ENCODE measurements around the gene L1TD1. TPM values are rescaled to one million over a fixed set of nuclear protein-coding genes. Genes with fewer than 3 reads are reported as not detected.

Gene L1TD1
- total and polyA plus RNA-seq, 12 donors: 0.16 to 1.1 (median 0.46) TPM

- intact Hi-C loops (cut with DNase I): no loop called here
- DNase-seq: no peak
- H3K27ac ChIP-seq: no peak overlapping the region
- TF ChIP-seq POLR2A (IDR thresholded peaks at IDR 0.05) (no peak), CTCF (IDR thresholded peaks at IDR 0.05) (no peak)
- H3K27me3 ChIP-seq: no peaks in the 10 kb centered on the region
- H3K4me3 ChIP-seq: no peak overlapping the region
- no peaks in the 10 kb centered on the region for H3K36me3 ChIP-seq (replicated peaks in 1 of 2)
- no peaks in the 10 kb centered on the region for H3K9me3 ChIP-seq (replicated peaks in 1 of 3)
- 0 to 36% (median 19%) methylated on average over 1 of the region's 1 CpG for WGBS, 4 donors
- no peaks in the 10 kb centered on the region for H3K4me1 ChIP-seq (replicated peaks in 1 of 2)
These were observed 14.3 kb downstream of the L1TD1 start for GRCh38 chr1:62208970-62209369.

- no peaks in the 10 kb centered on the region for H3K9me3 ChIP-seq (replicated peaks in 1 of 3)
- no peak for DNase-seq
- H3K4me3 ChIP-seq: no peak overlapping the region
- 72 to 93% (median 84%) methylated on average over 1 of the region's 1 CpG for whole genome bisulfite sequencing, 4 donors
- H3K27ac ChIP-seq: no peak overlapping the region
- no peaks in the 10 kb centered on the region for H3K4me1 ChIP-seq (replicated peaks in 1 of 2)
- no peak for TF ChIP-seq CTCF (IDR thresholded peaks at IDR 0.05)
- TF ChIP-seq POLR2A (IDR thresholded peaks at IDR 0.05): no peak
- intact Hi-C loops (cut with DNase I): no loop called here
- no peaks in the 10 kb centered on the region for H3K36me3 ChIP-seq (replicated peaks in 1 of 2)
- H3K27me3 ChIP-seq: no peaks in the 10 kb centered on the region
These were observed 15.4 kb downstream of the L1TD1 start for GRCh38 chr1:62209931-62210595.

DNA sequence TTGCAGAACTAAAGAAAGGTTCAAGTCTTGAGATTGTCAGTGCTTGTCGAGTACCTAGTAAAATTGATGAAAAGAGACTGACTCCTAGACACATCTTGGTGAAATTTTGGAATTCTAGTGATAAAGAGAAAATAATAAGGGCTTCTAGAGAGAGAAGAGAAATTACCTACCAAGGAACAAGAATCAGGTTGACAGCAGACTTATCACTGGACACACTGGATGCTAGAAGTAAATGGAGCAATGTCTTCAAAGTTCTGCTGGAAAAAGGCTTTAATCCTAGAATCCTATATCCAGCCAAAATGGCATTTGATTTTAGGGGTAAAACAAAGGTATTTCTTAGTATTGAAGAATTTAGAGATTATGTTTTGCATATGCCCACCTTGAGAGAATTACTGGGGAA is 16.3 kb downstream of the L1TD1 start:
- TF ChIP-seq POLR2A (IDR thresholded peaks at IDR 0.05) (no peak), CTCF (IDR thresholded peaks at IDR 0.05) (no peak)

GRCh38 chr1:62212411-62212810 is 17.8 kb downstream of the L1TD1 start:
- intact Hi-C loops (cut with DNase I): no loop called here
- H3K27me3 ChIP-seq: no peaks in the 10 kb centered on the region
- no peak overlapping the region for H3K4me3 ChIP-seq
- H3K9me3 ChIP-seq (replicated peaks in 1 of 3): no peaks in the 10 kb centered on the region
- WGBS, 4 donors: 79 to 89% (median 85%) methylated on average over 6 of the region's 6 CpGs
- no peaks in the 10 kb centered on the region for H3K36me3 ChIP-seq (replicated peaks in 1 of 2)
- TF ChIP-seq POLR2A (IDR thresholded peaks at IDR 0.05): no peak
- no peak for TF ChIP-seq CTCF (IDR thresholded peaks at IDR 0.05)
- no peaks in the 10 kb centered on the region for H3K4me1 ChIP-seq (replicated peaks in 1 of 2)
- H3K27ac ChIP-seq: no peak overlapping the region
- no peak for DNase-seq

More for the DNA sequence above, 16.3 kb downstream of the L1TD1 start:
- Histone ChIP-seq H3K9me3 (replicated peaks in 1 of 3) (no peaks in the 10 kb centered on the region), H3K36me3 (replicated peaks in 1 of 2) (no peaks in the 10 kb centered on the region), H3K27ac (no peak overlapping the region), H3K4me3 (no peak overlapping the region), H3K27me3 (no peaks in the 10 kb centered on the region), H3K4me1 (replicated peaks in 1 of 2) (no peaks in the 10 kb centered on the region)
- WGBS, 4 donors: 82 to 98% (median 94%) methylated on average over 1 of the region's 1 CpG
- no peak for DNase-seq
- intact Hi-C loops (cut with DNase I): no loop called here

Measured in adrenal gland (tissue), 12 donors.